Amygdala (tissue), 56 donors: ENCODE results near the gene LSM12.
"Not testable (repeated sequence)": the region's sequence is repeated elsewhere in the genome, so short reads cannot be mapped to it uniquely, and the experiment has no call there.

Source experiments
- DNase-seq, 56 donors: peaks; one replicate each; lab custom pipeline; 2025; lab: John Stamatoyannopoulos, UW

The LSM12 gene

DNA sequence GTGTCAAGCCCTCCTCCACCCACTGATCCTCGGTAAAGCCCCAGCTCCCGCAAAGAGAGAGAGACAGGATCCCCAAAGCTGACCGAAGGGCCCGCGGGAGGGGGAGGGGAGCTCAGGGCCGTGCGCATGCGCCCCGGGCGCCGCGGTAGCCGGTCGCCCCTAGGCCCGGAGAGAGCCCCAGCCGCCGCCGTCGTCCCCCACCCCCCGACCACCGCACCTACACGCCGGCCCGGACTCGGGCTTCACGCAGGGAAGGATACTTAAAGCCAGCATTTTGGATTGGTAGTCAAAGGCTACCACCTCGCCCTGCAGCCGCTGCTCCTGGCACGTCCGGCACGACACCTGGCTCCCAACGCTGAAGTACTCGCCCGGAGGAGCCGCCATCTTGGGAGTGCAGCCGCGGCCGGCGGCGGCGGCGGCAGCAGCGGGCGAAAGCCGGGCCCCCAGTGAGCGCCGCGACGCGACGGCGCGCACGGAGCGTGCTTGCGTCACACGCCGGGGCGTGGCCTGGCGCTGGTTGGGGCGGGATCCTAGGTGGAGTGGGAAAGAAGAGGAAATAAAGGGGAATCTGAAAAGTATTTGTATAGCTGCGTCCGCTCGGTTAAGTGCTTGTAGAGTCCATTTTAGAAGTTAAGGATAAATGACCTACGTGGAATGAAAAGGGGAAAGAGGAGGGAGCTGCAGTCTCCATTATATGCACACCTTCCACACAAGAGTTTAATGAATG lies at the start of gene LSM12:
Gene LSM12, minus strand, starts transcription at position 468 of the 727 bp plus-strand sequence. Its CDS starts 84 bp downstream, at position 384.
- DNase-seq: peak in 53 of 56 donors; percentile 15 to 88 (median 71)

DNA sequence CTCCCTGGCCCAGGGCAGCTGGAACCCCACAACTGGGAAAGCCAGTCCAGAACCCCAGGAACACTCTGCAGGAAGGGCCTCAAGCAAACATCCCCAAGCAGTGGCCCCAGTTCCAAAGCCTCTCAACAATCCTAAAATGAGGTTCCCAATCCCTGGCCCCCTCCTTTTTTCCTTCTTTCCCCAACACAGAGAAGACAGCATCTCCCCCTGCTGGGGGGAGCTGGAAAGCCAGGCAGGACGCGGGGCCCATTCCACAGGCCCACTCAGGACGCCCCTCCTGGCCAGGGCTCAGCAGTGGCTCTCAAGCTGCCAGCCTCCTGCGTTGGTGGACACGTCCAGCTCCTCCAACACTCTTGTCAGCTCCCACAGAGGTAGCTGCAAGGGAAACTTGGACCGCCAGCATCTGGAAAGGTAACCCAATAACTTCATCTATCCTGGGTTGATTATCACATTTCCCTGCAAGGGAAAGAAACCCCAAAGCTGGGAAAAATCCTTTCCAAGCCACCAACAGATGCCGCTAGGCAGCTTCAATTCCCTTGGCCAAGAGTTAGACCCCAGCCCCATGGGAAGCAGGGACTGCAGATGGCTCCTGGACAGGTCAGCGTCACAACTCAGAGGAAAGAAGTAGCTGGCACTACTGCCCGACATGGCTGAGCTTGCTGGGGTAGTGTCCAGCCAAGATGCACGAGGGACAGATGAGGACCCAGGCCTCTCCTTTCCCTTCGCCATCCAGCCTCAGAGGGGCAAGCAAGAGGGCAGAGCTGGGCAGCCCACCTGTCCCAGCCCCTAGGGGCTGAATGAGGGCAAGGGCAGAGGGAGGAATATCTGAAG lies 49.3 kb upstream of the LSM12 start:
- peak in 17 of 56 donors; percentile 12 to 49 (median 23) for DNase-seq

DNA sequence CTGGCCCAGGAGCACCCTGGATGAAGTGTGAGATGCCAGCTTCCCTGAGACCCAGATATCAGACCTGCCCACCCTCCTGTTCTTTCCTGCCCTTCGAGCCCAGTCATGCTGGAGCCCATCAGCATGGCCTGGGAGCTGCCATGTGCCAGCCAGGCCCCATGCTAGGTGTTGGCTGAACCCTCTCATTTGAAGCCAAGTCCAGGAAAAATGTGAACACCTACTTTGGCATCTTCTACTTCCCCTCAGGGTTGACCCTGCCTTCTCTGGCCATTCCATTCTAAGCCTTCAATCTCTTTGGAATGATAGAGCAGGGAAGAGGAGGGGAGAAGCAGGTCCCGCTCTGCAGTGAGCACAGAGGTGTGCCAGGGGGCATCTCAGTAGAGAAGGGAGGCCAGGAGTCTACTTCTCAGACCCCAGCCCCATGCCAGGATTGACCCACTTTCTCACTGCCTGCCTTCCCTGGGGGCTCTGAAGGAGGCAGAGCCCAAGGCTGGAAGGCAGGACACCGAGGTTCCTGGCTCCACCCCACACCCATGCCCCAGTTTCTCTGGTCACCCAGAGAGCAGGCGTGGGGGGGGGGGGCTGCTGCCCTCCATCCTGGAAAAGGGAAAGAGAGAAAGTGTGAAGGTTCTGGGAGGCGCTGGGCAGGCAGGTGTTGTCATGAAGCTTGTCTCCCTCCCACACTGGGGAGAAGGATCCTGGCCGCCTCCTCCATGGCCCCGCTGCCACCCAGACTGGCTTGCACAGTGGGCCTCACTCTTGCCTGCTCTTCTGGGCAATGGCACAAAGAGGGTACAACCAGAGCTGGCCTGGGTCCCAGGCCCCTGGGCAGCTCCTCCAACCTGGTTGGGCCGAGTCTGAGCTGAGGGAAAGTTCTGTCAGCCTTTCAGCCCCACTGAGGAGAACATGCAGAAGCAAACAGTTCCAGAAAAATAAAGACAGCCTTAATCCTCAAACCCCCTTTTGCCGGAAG lies 47.7 kb upstream of the LSM12 start:
- peak in 20 of 56 donors; percentile 8 to 66 (median 36) for DNase-seq

DNA sequence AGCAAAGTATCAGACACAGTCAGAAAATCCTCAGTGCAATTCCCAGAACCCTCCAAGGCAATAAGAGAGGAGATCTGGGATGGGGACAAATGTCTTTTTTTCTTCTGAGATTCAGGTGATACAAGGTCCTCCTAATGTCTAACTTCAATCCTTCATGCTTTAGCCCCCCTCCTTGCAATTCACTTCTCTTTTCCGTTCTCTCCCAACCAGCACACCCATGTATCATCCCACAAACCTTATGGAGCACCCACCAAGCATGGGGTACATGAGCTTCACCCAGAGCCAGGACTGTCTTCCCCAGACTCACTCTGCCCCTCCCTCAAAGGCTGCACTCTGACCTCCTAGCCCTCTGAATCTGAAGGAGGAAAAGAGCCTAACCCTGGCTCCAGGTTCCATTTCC lies 46.9 kb upstream of the LSM12 start:
- DNase-seq: no peak

DNA sequence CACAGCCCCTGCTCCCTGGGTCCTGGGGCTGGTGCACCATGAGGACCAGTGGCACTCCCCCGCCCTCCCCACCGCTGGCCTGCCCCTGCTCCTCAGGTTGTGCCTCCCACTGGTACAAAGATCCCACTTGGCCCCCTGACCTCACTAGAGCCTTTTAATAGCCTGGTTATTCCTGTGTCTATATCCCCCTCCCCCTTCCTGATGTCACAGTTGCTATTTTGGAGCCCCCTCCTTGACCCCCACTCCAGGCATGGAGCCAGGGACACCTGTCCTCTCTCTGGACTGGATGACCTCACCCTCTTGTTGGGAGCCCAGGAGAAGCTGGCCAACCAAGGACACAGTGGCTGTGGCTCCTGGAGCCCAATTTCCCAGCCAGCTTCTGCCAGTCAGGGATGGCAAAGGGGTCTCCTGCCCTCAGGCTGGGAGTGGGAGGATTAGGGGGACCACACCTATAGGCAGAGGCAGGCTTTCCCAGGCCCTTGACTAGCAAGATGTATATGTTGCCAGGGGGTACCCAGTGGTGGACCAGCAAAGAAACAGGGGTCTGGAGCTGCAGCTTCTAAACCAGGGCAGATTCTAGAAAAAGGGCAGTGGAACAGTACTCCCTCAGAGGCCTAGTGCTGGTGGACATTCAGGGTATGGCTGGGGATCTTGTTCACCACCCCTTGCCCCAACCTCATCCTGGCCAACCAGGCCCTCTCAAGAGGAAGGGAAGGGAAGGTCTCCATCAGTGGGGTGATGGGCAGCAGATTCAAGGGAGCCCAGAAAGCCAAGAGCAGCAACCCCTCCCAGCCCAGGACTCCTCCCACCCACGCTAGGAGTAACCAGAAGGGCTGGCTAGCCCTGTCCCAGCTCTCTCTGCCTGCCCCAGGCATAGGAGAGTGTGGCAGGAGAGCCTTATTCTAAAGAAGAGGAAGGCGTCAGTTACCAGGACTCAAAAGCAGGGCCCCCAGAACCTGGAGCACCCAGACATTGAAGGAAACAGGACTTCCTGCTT lies 46.1 kb upstream of the LSM12 start:
- peak in 2 of 56 donors; percentile 6 to 37 for DNase-seq

DNA sequence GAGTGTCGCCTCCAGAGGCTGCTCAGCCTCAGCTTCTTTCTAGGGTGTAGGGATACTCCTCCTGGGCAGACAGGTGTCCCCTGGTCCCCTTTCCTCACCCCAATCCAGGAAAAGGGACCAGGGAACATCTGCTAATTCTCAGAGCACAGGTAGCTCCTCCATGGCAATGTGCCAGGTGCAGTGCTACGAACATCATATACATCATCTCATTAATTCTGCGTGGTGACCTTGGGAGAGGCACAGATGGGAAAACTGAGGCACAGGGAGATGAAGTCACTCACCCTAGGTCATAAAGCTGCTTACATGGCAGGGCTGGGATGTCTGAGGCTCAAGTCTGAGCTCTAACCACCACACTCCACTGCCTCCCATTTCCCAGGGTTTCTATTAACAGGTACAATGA lies 45.3 kb upstream of the LSM12 start:
- DNase-seq: no peak

DNA sequence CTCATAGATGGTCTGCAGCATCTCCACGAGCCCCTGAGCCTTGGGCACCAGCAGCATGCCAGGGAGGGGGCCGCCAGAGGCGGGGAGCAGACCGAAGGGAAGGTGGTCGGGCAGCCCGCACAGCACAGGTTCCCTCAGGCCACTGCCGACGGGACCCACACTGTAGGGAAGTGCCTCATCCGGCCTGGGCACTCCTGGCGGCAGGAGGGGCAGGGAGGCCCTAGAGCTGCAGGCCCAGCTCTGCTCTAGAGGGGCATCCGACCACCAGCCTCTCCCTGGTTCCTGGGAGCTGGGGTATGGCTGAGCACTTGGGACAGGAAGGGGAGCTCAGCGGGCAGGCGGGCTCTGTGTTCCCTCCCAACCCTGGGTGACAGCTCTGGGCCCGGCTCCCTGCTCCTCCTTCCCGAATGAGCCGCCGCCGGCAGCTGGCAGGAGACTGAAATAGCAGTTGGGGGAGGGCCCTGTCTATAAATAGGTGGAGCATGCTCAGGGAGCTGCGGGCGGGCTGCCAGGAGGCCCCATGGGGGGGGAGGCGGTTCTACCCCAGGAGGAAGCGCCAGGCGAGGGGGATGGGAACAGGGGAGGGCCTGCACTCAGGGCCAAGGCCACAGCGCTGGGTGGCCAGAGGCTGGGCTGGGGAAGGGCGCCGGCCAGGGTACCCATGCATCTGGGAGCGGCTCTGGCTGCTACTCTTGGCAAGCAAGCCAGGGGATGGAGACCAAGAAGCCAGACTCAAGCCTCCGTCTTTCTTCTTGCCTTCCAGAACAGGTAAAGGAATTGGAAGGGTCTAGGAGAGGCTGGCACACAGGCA lies 44.6 kb upstream of the LSM12 start:
- peak; percentile 46 to 99 (median 96) for DNase-seq

DNA sequence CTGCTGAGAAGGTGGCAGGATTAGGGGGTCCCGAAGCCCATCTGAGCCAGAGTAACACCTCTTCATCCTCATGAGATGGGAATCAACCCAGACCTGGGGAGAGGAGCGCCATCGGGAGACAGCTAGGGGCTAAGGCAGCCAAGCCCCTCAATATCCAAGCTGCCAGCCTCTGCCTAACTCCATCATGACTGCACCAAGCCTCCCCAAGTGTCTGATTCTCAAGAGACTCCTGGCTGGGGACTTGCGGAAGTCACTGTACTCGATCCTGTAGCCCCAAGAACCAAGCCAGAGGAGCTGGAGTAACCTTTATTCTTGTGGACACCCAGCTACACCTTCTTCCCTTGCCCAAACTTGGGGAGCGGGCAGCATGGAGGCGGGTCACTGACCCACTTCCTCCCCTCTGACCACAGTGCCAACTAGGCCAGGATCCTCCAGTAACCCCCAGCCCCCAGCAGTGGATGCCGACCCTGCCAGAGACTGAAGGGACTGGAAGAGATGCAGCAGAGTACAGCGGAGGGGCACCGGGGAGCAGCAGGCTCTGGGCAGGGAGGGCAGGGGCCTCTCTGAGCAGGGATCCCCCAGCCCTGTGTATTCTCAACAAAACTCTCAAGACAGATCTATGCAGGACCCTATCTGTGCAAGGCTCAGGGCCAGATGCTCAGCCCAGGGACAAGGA lies 43.7 kb upstream of the LSM12 start:
- no peak for DNase-seq

DNA sequence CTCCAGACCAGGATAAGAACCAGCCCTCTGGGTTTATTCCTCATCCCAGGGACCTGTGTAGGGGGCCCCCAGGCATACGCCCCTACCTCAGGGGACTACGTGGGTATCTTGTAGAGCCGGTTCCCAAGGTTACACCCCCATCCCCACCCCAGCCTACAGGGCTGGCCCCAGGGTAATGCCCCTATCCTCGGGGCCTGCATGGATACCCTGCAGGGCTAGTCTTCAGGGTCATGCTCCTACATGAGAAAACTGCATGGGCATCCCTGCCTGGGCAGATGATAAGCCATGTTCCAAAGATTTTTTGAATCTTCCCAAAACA lies 42.8 kb upstream of the LSM12 start:
- DNase-seq: no peak

DNA sequence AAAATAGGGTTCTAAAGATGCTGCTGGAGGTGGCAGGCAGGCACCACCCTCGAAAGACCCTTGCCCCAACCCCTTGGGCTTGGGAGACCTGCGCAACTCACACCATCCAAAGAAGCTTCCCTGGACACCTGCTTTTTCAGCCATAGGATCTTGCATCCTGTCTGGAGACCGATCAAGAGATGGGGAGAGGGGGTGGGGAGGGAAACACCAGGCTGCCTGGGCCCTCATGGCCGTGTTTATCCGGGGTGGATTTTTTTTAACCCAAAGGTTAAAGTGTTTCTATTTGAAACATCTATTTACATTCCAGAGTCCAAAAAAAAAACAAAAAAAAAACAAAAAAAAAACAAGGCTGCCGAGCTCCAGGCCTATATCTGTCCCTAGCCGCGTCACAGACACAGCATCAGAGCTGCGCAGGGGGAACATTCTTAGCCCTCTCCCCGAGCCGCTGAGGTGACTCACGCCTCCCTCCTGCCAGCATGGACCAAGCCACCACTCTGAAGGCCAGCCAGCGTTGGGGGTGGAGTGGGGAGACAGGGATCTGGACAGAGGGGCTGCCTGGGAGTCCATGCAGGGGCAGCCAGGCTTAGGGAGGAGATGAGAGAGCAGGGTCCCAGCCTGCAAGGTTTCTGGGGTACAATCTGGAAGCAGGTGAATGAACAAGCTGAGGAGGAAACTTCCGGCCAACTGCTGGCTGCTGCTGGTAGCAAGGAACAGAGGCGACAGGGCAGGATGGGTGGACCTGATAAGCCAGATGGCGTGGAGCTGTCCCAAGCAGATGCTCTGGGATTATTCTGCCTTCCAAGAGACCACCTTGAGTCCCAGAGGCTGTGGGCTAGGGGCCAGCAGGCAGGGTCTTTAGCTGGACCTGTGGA lies 42.2 kb upstream of the LSM12 start:
- peak in 18 of 56 donors; percentile 16 to 67 (median 35) for DNase-seq

DNA sequence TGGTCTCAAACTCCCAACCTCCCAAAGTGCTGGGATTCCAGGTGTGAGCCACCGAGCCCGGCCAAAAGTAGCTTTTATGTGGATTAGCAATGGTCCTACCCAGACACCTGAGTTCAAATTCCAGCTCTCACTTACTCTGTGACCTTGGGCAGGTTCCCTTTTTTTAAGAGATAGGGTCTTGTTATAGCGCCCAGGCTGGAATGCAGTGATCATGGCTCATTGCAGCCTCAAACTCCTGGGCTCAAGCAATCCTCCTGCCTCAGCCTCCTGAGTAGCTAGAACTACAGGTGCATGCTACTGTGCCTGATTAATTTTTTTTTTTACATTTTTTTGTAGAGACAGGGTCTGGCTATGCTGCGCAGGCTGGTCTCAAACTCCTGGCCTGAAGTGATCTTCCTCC lies 40.3 kb upstream of the LSM12 start:
- DNase-seq: no peak

DNA sequence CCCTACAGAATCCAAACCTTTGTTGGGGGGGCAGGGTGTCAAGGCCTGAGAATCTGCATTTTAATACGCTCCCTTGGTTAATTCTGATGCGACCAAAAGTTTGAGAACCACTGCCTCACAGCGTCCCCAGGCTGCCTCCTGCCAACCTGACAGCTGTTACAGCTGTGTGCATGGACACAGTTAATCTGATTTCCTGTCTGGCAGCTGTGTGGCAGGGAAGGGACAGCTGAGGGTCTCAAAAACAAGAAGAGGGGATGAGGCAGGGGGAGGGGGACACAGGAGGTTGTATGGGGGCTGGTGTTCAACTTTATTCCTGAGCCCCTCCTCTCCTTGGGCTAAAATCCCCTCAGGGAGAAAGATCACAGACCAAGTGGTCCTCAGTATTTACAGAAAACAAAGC lies 39.5 kb upstream of the LSM12 start:
- DNase-seq: no peak

DNA sequence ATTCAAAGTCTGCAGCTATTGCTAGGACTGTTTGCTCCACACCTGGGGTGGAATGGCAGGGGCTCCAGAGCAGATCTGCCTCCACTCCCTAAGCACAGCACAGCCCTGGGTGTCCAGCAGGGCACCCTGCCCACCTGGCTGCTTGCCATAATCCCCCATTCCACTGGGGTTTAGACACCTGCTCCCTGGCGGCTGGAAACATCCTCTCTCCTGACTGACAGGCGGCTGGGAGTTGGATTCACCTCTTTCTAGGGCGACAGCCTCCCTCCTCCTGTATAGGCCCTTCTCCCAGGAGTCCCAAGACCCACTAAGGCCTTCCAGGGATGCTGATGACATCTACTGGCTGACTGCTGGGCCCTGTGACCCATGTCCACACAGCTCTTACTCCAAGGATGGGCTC lies 39.0 kb upstream of the LSM12 start:
- DNase-seq: peak in 1 of 56 donors; percentile 28

DNA sequence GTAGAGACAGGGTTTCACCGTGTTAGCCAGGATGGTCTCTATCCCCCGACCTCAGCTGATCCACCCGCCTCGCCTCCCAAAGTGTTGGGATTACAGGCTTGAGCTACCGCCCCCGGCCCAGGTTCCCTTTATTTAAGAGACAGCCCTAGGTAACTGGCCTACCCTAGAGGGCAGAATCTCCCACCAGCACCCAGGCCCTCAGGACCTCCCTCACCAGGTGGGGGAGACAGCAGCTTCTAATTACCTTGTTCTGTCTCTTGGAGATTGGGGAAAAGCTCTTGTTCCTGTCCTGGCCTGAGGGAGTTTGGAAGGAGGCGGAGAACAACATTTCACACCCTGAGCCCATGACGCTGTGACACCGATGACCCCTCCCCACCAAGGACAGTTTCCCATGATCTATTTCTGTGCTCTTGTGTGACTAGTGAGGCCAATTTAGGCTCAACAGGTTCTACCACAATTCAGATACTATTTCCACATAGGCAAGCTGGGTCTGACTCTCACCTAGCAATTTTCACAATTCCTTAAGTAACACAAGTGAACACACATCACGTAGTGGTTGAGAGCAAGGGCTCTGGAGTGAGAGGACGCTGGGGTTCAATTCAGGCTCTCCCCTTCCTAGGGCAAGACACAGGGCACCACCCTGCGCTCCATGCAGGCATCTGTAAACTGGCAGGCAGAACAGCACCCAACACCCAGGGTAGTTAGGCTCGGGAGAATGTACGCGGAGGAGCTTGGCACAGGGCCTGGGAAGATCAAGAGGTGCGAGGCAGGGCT lies 36.6 kb upstream of the LSM12 start:
- DNase-seq: no peak

DNA sequence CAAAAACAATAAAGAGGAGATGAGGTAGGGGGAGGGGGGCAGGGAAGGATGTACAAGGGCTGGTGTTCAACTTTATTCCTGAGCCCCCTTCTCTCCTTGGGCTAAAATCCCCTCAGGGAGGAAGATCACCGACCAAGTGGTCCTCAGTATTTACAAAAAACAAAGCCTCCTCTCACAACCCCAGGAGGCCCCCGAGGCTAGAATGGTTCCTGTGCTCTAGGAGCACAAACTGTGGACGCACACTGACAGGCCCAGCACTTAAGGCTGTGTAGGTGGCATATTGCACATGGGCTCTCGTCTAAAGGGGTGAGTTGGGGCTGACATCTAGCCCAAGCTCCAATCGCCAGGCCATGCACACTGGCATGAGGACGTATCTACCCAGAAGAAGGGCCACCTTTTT lies 35.4 kb upstream of the LSM12 start:
- not testable (repeated sequence) for DNase-seq
